Type B pancreatic cell (in vitro differentiated cells): ENCODE data around the gene TXNRD2. TPM values are rescaled to one million over a fixed set of nuclear protein-coding genes. Genes with fewer than 3 reads are reported as not detected.

Source experiments
- DNase-seq: peaks from one replicate; pipeline ENCODE4 v3.0.0; 2021; ENCODE audit warnings: mixed read lengths; ENCODE audit not compliant: unreplicated experiment; ENCODE audit errors: extremely low spot score
- H3K27ac Mint-ChIP-seq: 2 replicates; pipeline ENCODE4 v1.8.0; 2021; ENCODE audit warnings: mild to moderate bottlenecking, mixed read lengths
- H3K27me3 Mint-ChIP-seq: 2 replicates; pipeline ENCODE4 v1.8.0; 2021; ENCODE audit warnings: mixed read lengths
- H3K36me3 Mint-ChIP-seq: 2 replicates; pipeline ENCODE4 v1.8.0; 2021; ENCODE audit warnings: mixed read lengths
- H3K4me1 Mint-ChIP-seq: one replicate; pipeline ENCODE4 v1.8.0; 2021; ENCODE audit warnings: mixed read lengths; ENCODE audit not compliant: unreplicated experiment
- H3K4me3 Mint-ChIP-seq: 2 replicates; pipeline ENCODE4 v1.8.0; 2021; ENCODE audit warnings: mild to moderate bottlenecking, mixed read lengths
- H3K9me3 Mint-ChIP-seq: 2 replicates; pipeline ENCODE4 v1.8.0; 2021; ENCODE audit warnings: mixed read lengths
- total RNA-seq: library from RNA; stranded (reverse); gene quantifications from 2 replicates; pipeline ENCODE4 v1.2.1, GENCODE V29; 2021; ENCODE audit warnings: low replicate concordance
- TF ChIP-seq, protein P1 (sequence below): fragments of 200-600 bp; sonication (generic); conservative IDR thresholded peaks from 2 replicates; pipeline ENCODE4 v1.5.0; 2021; ENCODE audit warnings: antibody characterized with exemption, mild to moderate bottlenecking

TXNRD2 gene
- total RNA-seq, 1 donor from 2014 or later: 25.1 TPM

- H3K4me3 Mint-ChIP-seq: no peak overlapping the region
- peaks cover 14% of the 10 kb centered on the region for H3K4me1 Mint-ChIP-seq
- H3K9me3 Mint-ChIP-seq: no peaks in the 10 kb centered on the region
- H3K27me3 Mint-ChIP-seq: no peaks in the 10 kb centered on the region
- TF ChIP-seq, protein P1, sequence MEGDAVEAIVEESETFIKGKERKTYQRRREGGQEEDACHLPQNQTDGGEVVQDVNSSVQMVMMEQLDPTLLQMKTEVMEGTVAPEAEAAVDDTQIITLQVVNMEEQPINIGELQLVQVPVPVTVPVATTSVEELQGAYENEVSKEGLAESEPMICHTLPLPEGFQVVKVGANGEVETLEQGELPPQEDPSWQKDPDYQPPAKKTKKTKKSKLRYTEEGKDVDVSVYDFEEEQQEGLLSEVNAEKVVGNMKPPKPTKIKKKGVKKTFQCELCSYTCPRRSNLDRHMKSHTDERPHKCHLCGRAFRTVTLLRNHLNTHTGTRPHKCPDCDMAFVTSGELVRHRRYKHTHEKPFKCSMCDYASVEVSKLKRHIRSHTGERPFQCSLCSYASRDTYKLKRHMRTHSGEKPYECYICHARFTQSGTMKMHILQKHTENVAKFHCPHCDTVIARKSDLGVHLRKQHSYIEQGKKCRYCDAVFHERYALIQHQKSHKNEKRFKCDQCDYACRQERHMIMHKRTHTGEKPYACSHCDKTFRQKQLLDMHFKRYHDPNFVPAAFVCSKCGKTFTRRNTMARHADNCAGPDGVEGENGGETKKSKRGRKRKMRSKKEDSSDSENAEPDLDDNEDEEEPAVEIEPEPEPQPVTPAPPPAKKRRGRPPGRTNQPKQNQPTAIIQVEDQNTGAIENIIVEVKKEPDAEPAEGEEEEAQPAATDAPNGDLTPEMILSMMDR: peak; percentile 22
- no peaks in the 10 kb centered on the region for H3K36me3 Mint-ChIP-seq
- DNase-seq: no peak
- H3K27ac Mint-ChIP-seq: no peak overlapping the region
Measured at GRCh38 chr22:19957445-19957844, 15.8 kb upstream of the TXNRD2 start.

DNA sequence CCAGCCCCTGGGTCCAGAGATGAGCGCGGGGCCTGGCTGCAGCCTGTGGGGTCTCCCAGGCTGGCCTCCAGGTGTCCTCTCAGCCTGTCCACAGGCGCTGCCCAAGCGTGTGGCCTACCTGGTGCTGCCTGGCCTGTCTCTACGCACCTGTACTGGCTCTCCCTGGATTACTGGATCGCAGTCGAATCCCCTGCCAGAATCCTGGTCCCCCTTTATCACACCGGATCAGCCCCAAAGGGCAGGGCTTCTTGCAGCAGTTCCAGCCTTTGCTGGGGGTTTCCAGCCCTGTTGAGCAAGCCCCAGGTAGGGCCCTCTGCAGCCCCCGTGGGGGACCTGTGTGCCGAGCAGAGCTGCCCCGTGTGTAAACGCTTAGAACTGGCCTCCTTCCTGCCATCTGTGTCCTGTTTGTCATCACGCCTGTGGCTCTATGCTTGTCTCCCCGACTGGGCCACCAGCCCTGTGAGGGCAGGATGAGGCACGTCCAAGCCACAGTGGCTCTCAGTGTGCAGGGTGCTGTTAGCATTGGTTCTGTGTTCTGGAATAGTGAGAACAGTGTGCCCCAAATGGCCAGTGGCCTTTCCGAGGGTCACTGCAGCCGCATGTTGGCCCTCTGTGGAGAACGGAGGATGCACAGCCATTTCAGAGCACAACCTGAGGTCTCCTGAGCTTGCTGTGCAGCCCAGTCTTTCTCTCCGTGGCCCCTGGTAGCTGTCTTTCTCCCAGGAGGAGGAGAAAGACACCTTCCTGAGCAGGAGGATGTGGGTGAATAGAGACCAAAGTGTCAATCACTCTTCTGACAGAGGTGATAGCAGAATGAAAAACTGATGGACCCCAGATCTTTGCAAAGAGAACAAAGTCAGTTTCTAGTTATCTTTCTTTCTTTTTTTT lies 13.9 kb upstream of the TXNRD2 start:
- H3K27ac Mint-ChIP-seq: peak overlapping the region; percentile 34
- TF ChIP-seq, protein P1: no peak
- H3K9me3 Mint-ChIP-seq: no peaks in the 10 kb centered on the region
- peaks cover 4% of the 10 kb centered on the region for H3K36me3 Mint-ChIP-seq
- no peaks in the 10 kb centered on the region for H3K27me3 Mint-ChIP-seq
- H3K4me3 Mint-ChIP-seq: no peak overlapping the region
- DNase-seq: no peak
- H3K4me1 Mint-ChIP-seq: peaks cover 23% of the 10 kb centered on the region

- peaks cover 4% of the 10 kb centered on the region for H3K36me3 Mint-ChIP-seq
- H3K9me3 Mint-ChIP-seq: no peaks in the 10 kb centered on the region
- peak overlapping the region; percentile 72 for H3K27ac Mint-ChIP-seq
- TF ChIP-seq, protein P1: no peak
- peaks cover 16% of the 10 kb centered on the region for H3K4me1 Mint-ChIP-seq
- no peaks in the 10 kb centered on the region for H3K27me3 Mint-ChIP-seq
- DNase-seq: no peak
- no peak overlapping the region for H3K4me3 Mint-ChIP-seq
Measured at GRCh38 chr22:19951346-19951745, 9.7 kb upstream of the TXNRD2 start.

DNA sequence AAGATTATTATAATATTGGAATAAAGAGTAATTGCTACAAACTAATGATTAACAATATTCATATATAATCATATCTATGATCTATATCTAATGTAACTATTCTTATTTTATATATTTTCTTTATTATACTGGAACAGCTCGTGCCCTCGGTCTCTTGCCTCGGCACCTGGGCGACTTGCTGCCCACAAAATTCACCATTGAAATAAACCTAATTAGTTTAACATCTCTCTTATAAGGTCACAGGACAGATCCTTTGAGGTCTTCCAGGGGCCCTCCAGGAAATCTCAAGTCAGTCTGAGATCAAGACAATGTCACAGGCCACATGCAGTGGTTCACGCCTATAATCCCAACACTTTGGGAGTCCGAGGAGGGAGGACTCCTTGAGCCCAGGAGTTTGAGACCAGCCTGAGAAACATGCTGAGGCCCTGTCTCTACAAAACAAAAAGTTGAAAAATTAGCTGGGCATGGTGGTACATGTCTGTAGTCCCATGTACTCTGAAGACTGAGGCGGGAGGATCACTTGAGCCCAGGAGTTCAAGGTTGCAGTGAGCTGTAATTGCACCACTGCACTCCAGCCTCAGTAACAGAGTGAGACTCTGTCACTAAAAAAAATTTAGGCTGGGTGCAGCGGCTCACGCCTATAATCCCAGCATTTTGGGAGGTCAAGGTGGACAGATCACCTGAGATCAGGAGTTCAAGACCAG lies 6.6 kb upstream of the TXNRD2 start:
- Mint-ChIP-seq H3K27me3 (no peaks in the 10 kb centered on the region), H3K4me3 (no peak overlapping the region), H3K36me3 (peaks cover 4% of the 10 kb centered on the region), H3K4me1 (peaks cover 17% of the 10 kb centered on the region), H3K9me3 (no peaks in the 10 kb centered on the region), H3K27ac (no peak overlapping the region)
- DNase-seq: no peak
- TF ChIP-seq, protein P1: peak; percentile 7

GRCh38 chr22:19943082-19944026 lies 1.7 kb upstream of the TXNRD2 start:
- Mint-ChIP-seq H3K9me3 (no peaks in the 10 kb centered on the region), H3K4me1 (peaks cover 19% of the 10 kb centered on the region), H3K27ac (peak overlapping the region; percentile 95), H3K4me3 (peak overlapping the region; percentile 95), H3K27me3 (no peaks in the 10 kb centered on the region), H3K36me3 (peaks cover 5% of the 10 kb centered on the region)
- TF ChIP-seq, protein P1: no peak
- no peak for DNase-seq
